Measurements from ENCODE around the gene NLGN4Y.

Gene NLGN4Y

GRCh38 chrY:14631676-14632075 is 107.3 kb downstream of the NLGN4Y start:
- Histone ChIP-seq H3K27me3 (ENCODE audit: insufficient read depth, poor library complexity, severe bottlenecking) (no peaks in the 10 kb centered on the region), H3K4me3 (replicated peaks; ENCODE audit: insufficient read depth, low read length) (no peak overlapping the region), H3K27ac (replicated peaks) (no peak overlapping the region)
- TF ChIP-seq SPI1 (IDR thresholded peaks at IDR 0.05; ENCODE audit: borderline replicate concordance, low read depth) (no peak), POLR2AphosphoS5 (IDR thresholded peaks at IDR 0.05; ENCODE audit: low read depth) (no peak), REST (IDR thresholded peaks at IDR 0.05; ENCODE audit: insufficient replicate concordance, low read depth) (no peak), CTCF (IDR thresholded peaks at IDR 0.05; ENCODE audit: insufficient read depth, low read length) (no peak), GABPA (IDR thresholded peaks at IDR 0.05; ENCODE audit: low read depth) (no peak)
- DNase-seq (ENCODE audit: low read depth in 1 of 2, low spot score in 1 of 2), result no peak

GRCh38 chrY:14633718-14634117 is 109.4 kb downstream of the NLGN4Y start:
- DNase-seq (ENCODE audit: low read depth in 1 of 2, low spot score in 1 of 2), result no peak
- Histone ChIP-seq H3K4me3 (replicated peaks; ENCODE audit: insufficient read depth, low read length) (no peak overlapping the region), H3K27me3 (ENCODE audit: insufficient read depth, poor library complexity, severe bottlenecking) (no peaks in the 10 kb centered on the region), H3K27ac (replicated peaks) (no peak overlapping the region)
- TF ChIP-seq CTCF (IDR thresholded peaks at IDR 0.05; ENCODE audit: insufficient read depth, low read length), result no peak
- TF ChIP-seq REST (IDR thresholded peaks at IDR 0.05; ENCODE audit: insufficient replicate concordance, low read depth), result no peak
- TF ChIP-seq SPI1 (IDR thresholded peaks at IDR 0.05; ENCODE audit: borderline replicate concordance, low read depth), result no peak
- no peak for TF ChIP-seq POLR2AphosphoS5 (IDR thresholded peaks at IDR 0.05; ENCODE audit: low read depth)
- TF ChIP-seq GABPA (IDR thresholded peaks at IDR 0.05; ENCODE audit: low read depth), result no peak

GRCh38 chrY:14634954-14635353 is 110.6 kb downstream of the NLGN4Y start:
- no peak for DNase-seq (ENCODE audit: low read depth in 1 of 2, low spot score in 1 of 2)
- H3K27me3 ChIP-seq (ENCODE audit: insufficient read depth, poor library complexity, severe bottlenecking), result no peaks in the 10 kb centered on the region

More at GRCh38 chrY:14634954-14635353, 110.6 kb downstream of the NLGN4Y start:
- Histone ChIP-seq H3K4me3 (replicated peaks; ENCODE audit: insufficient read depth, low read length) (no peak overlapping the region), H3K27ac (replicated peaks) (no peak overlapping the region)
- TF ChIP-seq SPI1 (IDR thresholded peaks at IDR 0.05; ENCODE audit: borderline replicate concordance, low read depth) (no peak), GABPA (IDR thresholded peaks at IDR 0.05; ENCODE audit: low read depth) (no peak), REST (IDR thresholded peaks at IDR 0.05; ENCODE audit: insufficient replicate concordance, low read depth) (no peak), CTCF (IDR thresholded peaks at IDR 0.05; ENCODE audit: insufficient read depth, low read length) (no peak), POLR2AphosphoS5 (IDR thresholded peaks at IDR 0.05; ENCODE audit: low read depth) (no peak)

Data from HL-60 (cell line).